Stimulated activated CD4-positive, alpha-beta T cell treated with anti-CD3 and anti-CD28 coated beads, TNF-alpha, amount 100 ng/mL, for 1 hour (primary cell): ENCODE data around the gene RPS6KA3.
"Not testable (repeated sequence)": the region's sequence is repeated elsewhere in the genome, so short reads cannot be mapped to it uniquely, and the experiment has no call there.

Source experiments
- DNase-seq, 3 donors: peaks; one replicate each; pipeline ENCODE4 v3.0.0-alpha.2; 2020; ENCODE audit warnings: low read depth in 3 of 3, low spot score in 1 of 3

RPS6KA3 gene

DNA sequence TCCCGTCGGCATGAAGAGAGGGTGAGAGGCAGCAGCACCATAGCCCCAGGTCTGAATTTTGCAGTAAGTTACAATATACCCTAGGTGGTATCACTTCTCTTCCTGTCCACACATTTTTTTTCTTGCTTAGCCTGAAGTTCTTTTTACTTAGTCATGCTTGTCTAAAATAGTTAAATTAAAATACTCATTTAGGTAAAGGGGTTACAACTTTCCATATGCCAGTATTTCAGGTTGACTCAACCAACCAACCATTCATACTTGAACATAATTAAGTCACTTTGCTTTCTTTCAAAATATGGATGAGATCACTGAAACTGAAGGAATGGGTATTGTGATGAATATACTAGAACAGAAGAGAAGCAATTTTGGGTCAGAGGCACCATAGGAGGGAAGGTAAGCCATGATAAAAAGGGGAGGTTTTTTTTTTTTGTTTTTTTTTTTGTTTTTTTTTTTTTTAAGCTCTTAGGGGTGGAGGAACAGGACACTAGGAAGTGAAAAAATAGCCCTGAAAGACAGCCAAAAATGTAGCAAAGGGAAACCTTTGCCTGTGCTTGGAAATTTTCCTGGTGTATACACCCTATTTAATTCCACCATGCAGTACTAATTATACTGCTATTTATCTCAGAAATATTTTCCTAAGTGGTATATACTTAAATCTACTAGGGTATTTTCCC is 41.8 kb downstream of the RPS6KA3 start:
- no peak for DNase-seq

GRCh38 chrX:20221902-20222301 is 44.8 kb downstream of the RPS6KA3 start:
- no peak for DNase-seq

GRCh38 chrX:20218836-20219505 is 47.7 kb downstream of the RPS6KA3 start:
- no peak for DNase-seq

DNA sequence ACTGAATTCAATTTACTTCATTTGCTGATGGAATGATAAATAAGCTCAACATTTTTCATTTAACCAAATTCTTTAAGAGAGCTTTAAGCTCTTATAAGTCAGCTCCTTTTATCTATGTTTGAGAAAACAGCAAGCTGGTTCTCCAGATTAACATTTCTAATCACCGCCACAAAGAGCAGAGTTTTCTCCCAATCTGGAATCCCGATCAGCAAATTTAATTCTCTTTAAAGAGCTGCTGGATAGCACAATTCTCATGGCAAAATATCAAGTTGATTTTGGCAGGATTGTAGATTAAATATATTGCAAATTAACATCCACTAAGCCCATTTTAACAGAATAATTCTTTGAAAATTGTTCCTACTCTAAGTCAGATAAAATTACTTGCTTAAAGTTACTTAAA is 48.8 kb downstream of the RPS6KA3 start:
- no peak for DNase-seq

- DNase-seq, result no peak
Measured at GRCh38 chrX:20217271-20217670, 49.4 kb downstream of the RPS6KA3 start.

- DNase-seq, result no peak
Measured at GRCh38 chrX:20215565-20215964, 51.1 kb downstream of the RPS6KA3 start.

DNA sequence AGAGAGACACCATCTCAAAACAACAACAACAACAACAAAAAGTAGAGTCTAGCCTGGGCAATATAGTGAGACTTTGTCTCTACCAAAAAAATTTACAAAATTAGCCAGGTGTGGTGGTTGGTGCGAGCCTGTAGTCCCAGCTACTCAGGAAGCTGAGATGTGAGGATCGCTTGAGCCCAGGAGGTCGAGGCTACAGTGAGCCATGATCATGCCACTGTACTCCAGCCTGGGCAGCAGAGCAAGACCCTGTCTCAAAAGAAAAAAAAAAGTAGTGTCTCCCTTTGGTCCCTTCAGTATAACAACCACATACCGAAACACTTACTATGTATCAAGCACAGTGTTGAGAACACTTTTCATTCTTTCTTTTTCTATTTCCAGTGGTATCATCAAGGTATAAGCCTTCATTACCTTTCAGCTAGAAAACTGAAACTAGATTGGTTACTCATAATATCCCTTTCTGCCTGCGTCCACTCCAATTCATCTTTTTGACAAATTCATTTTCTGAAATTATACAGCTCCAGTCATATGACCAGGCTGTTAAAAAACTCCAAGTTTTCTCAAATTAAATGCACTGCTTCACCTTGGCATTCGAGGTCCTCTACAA is 54.1 kb downstream of the RPS6KA3 start:
- DNase-seq, result no peak

DNA sequence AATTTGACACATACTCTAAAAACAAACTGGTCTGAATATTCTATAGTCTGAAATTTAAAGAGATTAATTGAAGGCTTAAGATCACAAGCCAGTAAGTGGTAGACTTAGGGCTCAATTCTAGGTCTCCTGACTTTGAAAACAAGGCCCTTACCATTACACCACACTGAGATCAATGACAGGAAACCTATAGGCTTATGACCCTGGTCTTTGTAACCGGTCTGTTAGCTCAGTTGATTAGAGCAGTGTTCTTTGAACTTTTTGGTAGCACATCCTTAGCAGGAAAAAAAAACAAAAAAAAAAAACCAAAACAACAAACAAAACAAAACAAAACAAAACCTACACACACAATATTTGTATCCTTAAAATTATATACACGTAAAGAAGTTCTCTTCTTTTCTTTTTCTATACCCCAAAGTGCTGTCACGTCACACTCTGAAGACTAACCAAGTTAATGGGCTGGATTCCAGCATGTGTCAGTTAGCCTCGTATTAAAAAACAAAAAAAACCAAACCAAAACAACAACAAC is 55.4 kb downstream of the RPS6KA3 start:
- DNase-seq, result no peak

- DNase-seq, result no peak
Measured at GRCh38 chrX:20205927-20206708, 60.6 kb downstream of the RPS6KA3 start.

DNA sequence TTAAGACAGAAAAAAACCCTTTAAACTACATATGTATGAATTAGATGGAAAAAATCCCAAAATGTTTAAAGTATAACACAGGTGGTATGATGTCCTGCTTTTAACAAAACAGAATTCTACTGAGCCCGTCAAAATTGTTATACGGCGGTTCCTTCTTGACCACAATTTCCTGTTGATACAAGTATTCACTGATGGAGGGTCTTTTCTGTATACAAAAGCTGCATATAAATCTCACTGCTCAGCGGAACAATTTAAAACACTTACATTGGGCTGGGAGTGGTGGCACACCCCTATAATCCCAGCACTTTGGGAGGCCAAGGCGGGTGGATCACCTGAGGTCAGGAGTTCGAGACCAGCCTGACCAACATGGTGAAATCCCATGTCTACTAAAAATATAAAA is 62.4 kb downstream of the RPS6KA3 start:
- DNase-seq, result no peak

DNA sequence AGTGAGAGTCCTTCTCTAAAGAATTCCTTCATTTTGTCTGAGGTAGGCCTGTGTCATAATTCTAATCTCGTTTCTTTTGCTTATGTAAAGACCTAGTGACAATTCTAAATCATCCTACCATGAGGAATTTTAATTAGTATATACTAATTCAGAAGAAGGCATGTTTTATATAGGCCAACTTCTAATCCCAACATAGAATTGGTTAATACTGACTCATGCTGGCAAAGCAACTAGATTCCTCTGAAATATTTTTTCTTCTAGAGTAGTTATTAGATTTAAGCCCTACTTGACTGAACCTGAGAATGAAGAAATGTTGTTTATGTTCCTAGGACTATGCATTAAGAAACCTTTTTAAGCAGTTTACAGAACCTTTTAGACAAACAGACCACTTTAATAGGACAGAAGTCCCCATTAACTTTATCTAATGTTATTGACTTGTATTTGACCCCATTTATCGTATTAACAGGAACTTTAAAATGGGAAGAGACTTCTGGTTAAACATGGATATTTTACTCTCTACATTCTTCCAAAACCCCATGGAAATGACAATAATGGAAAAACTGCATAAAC is 69.0 kb downstream of the RPS6KA3 start:
- DNase-seq, result no peak

DNA sequence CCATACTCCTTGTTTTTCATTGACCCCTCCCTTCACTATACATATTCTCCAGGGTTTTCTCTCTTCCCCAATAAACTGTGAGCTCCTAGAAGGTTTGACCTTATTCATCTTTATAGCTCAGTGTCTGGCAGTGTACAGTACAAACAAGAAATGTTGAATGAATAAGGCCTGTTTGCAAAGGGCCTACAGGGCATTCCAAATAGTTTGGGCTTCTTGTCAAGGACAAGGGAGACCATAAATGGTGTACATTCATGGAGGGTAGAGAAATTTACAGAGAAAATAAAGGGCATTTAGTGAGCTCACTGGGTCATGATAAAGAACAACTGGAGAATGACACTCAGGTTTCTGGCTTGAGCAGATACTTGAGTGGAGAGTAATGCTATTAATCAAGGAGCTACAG is 77.5 kb downstream of the RPS6KA3 start:
- DNase-seq, result no peak

DNA sequence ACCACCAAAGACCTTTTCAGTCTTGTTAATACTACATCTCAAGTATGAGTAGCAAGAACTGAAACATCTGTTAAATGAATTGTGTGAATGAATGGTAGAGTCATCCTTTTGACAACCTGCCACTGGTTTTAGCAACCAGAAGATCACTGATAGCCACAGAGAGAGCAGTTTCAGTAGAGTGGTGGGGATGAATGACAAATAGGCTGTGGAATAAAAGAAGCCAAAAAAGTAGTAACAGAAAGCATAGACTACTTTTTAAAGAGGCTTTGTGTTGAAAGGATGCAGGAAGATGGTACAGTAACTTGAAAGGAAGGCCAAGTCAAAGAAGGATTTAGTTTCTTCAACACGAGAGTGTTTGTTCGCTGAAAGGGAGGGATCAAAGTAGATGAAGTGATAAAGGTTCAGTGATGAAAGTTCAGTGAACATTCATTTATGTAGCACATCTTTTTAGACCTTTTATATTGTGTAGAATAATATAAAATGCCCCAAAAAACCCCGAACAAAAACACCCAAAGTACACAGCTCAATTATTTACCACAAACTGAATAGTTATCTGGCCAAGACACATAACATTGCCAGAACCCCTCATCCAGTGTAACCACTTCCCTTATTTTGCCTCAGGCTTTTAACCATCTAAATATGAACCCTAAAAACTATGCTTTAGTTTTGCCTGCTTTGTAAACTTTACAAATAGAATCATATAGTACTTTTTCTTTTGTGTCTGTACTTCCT is 84.9 kb downstream of the RPS6KA3 start:
- no peak for DNase-seq

GRCh38 chrX:20177093-20177492 is 89.6 kb downstream of the RPS6KA3 start:
- no peak for DNase-seq

DNA sequence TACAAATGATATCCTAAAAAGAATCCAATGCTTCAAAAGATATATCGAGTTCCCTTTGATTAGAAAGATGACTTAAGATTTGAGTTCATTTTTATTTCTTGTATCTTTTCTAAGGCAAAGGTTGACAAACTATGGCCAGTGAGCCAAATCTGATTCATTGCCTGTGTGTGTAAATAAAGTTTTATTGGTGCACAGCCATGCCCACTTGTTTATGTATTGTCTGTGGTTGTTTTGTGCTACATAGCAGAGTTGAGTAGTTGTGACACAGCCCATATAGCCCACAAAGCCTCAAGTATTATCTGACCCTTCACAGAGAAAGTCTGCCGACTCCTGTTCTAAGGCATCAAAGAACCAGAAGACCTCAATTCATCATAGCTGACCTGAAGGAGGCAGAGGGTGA is 92.9 kb downstream of the RPS6KA3 start:
- no peak for DNase-seq

DNA sequence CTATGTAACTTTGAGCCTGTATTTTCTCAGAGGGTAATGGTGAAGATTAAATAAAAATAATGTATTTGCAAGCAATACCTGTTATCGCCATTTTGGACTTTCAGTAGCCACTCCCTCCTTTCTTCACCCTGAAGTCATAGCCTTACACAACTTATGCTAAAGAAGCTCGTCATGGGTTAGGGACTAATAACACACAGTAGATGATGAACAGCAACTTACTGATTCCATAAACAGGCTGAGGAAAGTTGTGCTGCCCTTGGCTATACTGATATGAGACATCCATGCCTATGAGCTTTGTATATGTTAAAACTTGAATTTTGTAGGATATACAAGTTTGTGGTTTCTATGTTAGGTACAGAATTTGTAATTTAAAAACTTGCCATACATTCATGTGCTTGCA is 93.4 kb downstream of the RPS6KA3 start:
- no peak for DNase-seq

DNA sequence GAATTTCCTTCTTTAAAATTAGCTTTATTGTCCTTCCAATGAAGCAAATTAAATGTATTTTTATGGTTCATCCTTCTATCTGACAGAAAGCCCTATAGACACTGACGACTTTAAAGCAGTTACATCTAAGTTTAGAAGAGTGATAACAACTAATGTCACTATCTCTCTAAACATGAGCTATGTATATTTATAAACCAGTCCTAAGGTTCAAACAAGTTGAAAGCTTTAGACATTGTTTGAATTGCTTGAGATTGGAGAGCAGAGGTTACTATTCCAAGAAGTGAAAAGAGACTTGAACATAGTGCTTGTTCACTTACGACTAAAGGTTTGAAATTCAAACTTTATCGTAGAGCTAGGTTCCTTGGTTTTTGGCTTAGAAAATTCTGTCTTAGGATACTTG is 94.8 kb downstream of the RPS6KA3 start:
- no peak for DNase-seq

GRCh38 chrX:20162516-20162915 is 104.2 kb downstream of the RPS6KA3 start:
- not testable (repeated sequence) for DNase-seq

GRCh38 chrX:20159797-20160385 is 106.8 kb downstream of the RPS6KA3 start:
- DNase-seq, result no peak

- no peak for DNase-seq
Measured at GRCh38 chrX:20151689-20152088, 115.0 kb downstream of the RPS6KA3 start.
